GM12878 (cell line): ENCODE measurements around the gene SLC13A3. TPM values are rescaled to one million over a fixed set of nuclear protein-coding genes. Genes with fewer than 3 reads are reported as not detected.

ENCODE experiments used
- BCL11A ChIP-seq: IDR thresholded peaks from 2 replicates; pipeline ENCODE4 v1.6.1; 2011; ENCODE audit warnings: low read depth, low read length
- FOXM1 ChIP-seq: IDR thresholded peaks from 2 replicates; pipeline ENCODE4 v1.6.1; 2012; ENCODE audit warnings: low read depth, mild to moderate bottlenecking, inconsistent platforms, low read length, moderate library complexity
- NFYA ChIP-seq: IDR thresholded peaks from 2 replicates; pipeline ENCODE4 v1.6.1; 2011; ENCODE audit warnings: low read depth, mild to moderate bottlenecking, low read length, improper control_type of control experiment, borderline replicate concordance
- NR2C1 ChIP-seq: fragments of 450-650 bp; IDR thresholded peaks from 2 replicates; pipeline ENCODE4 v1.6.1; 2017; ENCODE audit warnings: antibody characterized with exemption, mild to moderate bottlenecking, moderate library complexity
- SUZ12 ChIP-seq: fragments of 200-600 bp; sonication (generic); IDR thresholded peaks from one replicate; pipeline ENCODE4 v1.6.1; 2018; ENCODE audit warnings: antibody characterized with exemption, mild to moderate bottlenecking; ENCODE audit not compliant: unreplicated experiment
- TCF12 ChIP-seq: IDR thresholded peaks from 2 replicates; pipeline ENCODE4 v1.6.1; 2011; ENCODE audit warnings: low read depth, mild to moderate bottlenecking, low read length
- polyA plus RNA-seq, 11 experiments: library from polyadenylated mRNA; depleted of rRNA in 4 of 11; unstranded in 6 of 11; stranded (reverse) in 5 of 11; fragments of >200 nt; fragmentation: Nextera tagmentation in 4 of 11; fragmentation: Illumina TruSeq in 1 of 11; extraction: Ambion mirVana in 4 of 11; extraction: Trizol in 1 of 11; gene quantifications; 1 replicate in 1 of 11; 2 replicates in 10 of 11; pipeline versions ENCODE4 v1.2.1 to v1.2.3, GENCODE V29; 2011 to 2016; ENCODE audit warnings: inconsistent platforms in 2 of 11, missing spikeins in 2 of 11, low read depth in 1 of 11
- total RNA-seq, 4 experiments: library from RNA; depleted of rRNA in 3 of 4; stranded (reverse); fragments of >200 nt in 3 of 4; fragmentation: Illumina TruSeq in 1 of 4; extraction: Trizol in 1 of 4; gene quantifications; 2 replicates each; pipeline versions ENCODE4 v1.2.1 to v1.2.3, GENCODE V29; 2013 to 2021
- TF ChIP-seq, protein P1 (sequence below): IDR thresholded peaks from 2 replicates; pipeline ENCODE4 v1.6.1; 2012; ENCODE audit warnings: improper control_type of control experiment, low read depth, low read length; ENCODE audit not compliant: insufficient replicate concordance

SLC13A3 gene
- total and polyA plus RNA-seq, 10 of the 15 experiments (the other 5 are each of a cell fraction or from before 2014, with no cell fraction given), result 0.03 to 0.76 (median 0.07) TPM; not detected in 4

DNA sequence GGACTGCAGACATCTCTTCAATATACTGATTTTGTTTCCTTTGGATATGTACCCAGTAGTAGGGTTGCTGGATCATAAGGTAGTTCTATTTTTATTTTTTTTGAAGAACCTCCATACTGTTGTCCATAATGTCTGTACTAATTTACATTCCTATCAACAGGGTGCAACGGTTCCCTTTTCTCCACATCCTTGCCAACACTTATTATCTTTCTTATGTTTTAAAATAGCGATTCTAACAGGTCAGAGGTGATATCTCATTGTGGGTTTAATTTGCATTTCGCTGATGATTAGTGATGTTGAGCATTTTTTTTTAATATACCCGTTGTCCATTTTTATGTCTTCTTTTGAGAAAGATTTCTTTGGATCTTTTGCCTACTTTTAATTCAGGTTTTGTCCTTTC lies 39.9 kb upstream of the SLC13A3 start (continued):
- TF ChIP-seq, protein P1, sequence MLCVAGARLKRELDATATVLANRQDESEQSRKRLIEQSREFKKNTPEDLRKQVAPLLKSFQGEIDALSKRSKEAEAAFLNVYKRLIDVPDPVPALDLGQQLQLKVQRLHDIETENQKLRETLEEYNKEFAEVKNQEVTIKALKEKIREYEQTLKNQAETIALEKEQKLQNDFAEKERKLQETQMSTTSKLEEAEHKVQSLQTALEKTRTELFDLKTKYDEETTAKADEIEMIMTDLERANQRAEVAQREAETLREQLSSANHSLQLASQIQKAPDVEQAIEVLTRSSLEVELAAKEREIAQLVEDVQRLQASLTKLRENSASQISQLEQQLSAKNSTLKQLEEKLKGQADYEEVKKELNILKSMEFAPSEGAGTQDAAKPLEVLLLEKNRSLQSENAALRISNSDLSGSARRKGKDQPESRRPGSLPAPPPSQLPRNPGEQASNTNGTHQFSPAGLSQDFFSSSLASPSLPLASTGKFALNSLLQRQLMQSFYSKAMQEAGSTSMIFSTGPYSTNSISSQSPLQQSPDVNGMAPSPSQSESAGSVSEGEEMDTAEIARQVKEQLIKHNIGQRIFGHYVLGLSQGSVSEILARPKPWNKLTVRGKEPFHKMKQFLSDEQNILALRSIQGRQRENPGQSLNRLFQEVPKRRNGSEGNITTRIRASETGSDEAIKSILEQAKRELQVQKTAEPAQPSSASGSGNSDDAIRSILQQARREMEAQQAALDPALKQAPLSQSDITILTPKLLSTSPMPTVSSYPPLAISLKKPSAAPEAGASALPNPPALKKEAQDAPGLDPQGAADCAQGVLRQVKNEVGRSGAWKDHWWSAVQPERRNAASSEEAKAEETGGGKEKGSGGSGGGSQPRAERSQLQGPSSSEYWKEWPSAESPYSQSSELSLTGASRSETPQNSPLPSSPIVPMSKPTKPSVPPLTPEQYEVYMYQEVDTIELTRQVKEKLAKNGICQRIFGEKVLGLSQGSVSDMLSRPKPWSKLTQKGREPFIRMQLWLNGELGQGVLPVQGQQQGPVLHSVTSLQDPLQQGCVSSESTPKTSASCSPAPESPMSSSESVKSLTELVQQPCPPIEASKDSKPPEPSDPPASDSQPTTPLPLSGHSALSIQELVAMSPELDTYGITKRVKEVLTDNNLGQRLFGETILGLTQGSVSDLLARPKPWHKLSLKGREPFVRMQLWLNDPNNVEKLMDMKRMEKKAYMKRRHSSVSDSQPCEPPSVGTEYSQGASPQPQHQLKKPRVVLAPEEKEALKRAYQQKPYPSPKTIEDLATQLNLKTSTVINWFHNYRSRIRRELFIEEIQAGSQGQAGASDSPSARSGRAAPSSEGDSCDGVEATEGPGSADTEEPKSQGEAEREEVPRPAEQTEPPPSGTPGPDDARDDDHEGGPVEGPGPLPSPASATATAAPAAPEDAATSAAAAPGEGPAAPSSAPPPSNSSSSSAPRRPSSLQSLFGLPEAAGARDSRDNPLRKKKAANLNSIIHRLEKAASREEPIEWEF, result no peak
- no peak for TF ChIP-seq FOXM1
- no peak for TF ChIP-seq TCF12
- no peak for TF ChIP-seq BCL11A
- TF ChIP-seq NFYA, result no peak
- TF ChIP-seq SUZ12, result no peak
- TF ChIP-seq NR2C1, result no peak
